ENCODE measurements around the gene PPP2R2C.

Gene PPP2R2C

GRCh38 chr4:6473264-6474052 lies 1.0 kb upstream of the PPP2R2C start:
- H3K9me3 ChIP-seq (ENCODE audit: control insufficient read depth, low read depth, low read length): no peaks in the 10 kb centered on the region
- H3K4me1 ChIP-seq (ENCODE audit: control insufficient read depth, low read depth, low read length): no peaks in the 10 kb centered on the region
- H3K27ac ChIP-seq (ENCODE audit: low read length): no peak overlapping the region
- no peak overlapping the region for H3K9ac ChIP-seq (ENCODE audit: low read length)
- no peak overlapping the region for H3K4me3 ChIP-seq (ENCODE audit: low read length)
- H3K36me3 ChIP-seq (ENCODE audit: control insufficient read depth, low read depth, low read length): no peaks in the 10 kb centered on the region
- H3K27me3 ChIP-seq (ENCODE audit: control insufficient read depth, insufficient read depth, low read length): peaks cover 50% of the 10 kb centered on the region

GRCh38 chr4:6472008-6472386 lies 417 bp downstream of the PPP2R2C start:
- Histone ChIP-seq H3K27me3 (ENCODE audit: control insufficient read depth, insufficient read depth, low read length) (peaks cover 63% of the 10 kb centered on the region), H3K4me1 (ENCODE audit: control insufficient read depth, low read depth, low read length) (no peaks in the 10 kb centered on the region), H3K4me3 (ENCODE audit: low read length) (peak overlapping the region; percentile 33), H3K9ac (ENCODE audit: low read length) (no peak overlapping the region), H3K27ac (ENCODE audit: low read length) (no peak overlapping the region), H3K9me3 (ENCODE audit: control insufficient read depth, low read depth, low read length) (no peaks in the 10 kb centered on the region), H3K36me3 (ENCODE audit: control insufficient read depth, low read depth, low read length) (no peaks in the 10 kb centered on the region)

- Histone ChIP-seq H3K27me3 (ENCODE audit: control insufficient read depth, insufficient read depth, low read length) (peaks cover 63% of the 10 kb centered on the region), H3K36me3 (ENCODE audit: control insufficient read depth, low read depth, low read length) (no peaks in the 10 kb centered on the region), H3K4me3 (ENCODE audit: low read length) (peak overlapping the region; percentile 55), H3K9ac (ENCODE audit: low read length) (no peak overlapping the region), H3K27ac (ENCODE audit: low read length) (no peak overlapping the region), H3K4me1 (ENCODE audit: control insufficient read depth, low read depth, low read length) (no peaks in the 10 kb centered on the region), H3K9me3 (ENCODE audit: control insufficient read depth, low read depth, low read length) (no peaks in the 10 kb centered on the region)
Measured at GRCh38 chr4:6471307-6472007, 957 bp downstream of the PPP2R2C start.

GRCh38 chr4:6470502-6471306 lies 1.7 kb downstream of the PPP2R2C start:
- Histone ChIP-seq H3K27ac (ENCODE audit: low read length) (no peak overlapping the region), H3K9ac (ENCODE audit: low read length) (peak overlapping the region; percentile 13), H3K4me1 (ENCODE audit: control insufficient read depth, low read depth, low read length) (no peaks in the 10 kb centered on the region), H3K36me3 (ENCODE audit: control insufficient read depth, low read depth, low read length) (no peaks in the 10 kb centered on the region), H3K4me3 (ENCODE audit: low read length) (peak overlapping the region; percentile 55), H3K27me3 (ENCODE audit: control insufficient read depth, insufficient read depth, low read length) (peaks cover 63% of the 10 kb centered on the region), H3K9me3 (ENCODE audit: control insufficient read depth, low read depth, low read length) (no peaks in the 10 kb centered on the region)

- H3K4me3 ChIP-seq (ENCODE audit: low read length): peak overlapping the region; percentile 55
- peaks cover 63% of the 10 kb centered on the region for H3K27me3 ChIP-seq (ENCODE audit: control insufficient read depth, insufficient read depth, low read length)
- no peaks in the 10 kb centered on the region for H3K9me3 ChIP-seq (ENCODE audit: control insufficient read depth, low read depth, low read length)
- no peak overlapping the region for H3K27ac ChIP-seq (ENCODE audit: low read length)
- no peaks in the 10 kb centered on the region for H3K36me3 ChIP-seq (ENCODE audit: control insufficient read depth, low read depth, low read length)
- H3K9ac ChIP-seq (ENCODE audit: low read length): no peak overlapping the region
- no peaks in the 10 kb centered on the region for H3K4me1 ChIP-seq (ENCODE audit: control insufficient read depth, low read depth, low read length)
Measured at GRCh38 chr4:6469898-6470501, 2.4 kb downstream of the PPP2R2C start.

- no peaks in the 10 kb centered on the region for H3K4me1 ChIP-seq (ENCODE audit: control insufficient read depth, low read depth, low read length)
- no peaks in the 10 kb centered on the region for H3K9me3 ChIP-seq (ENCODE audit: control insufficient read depth, low read depth, low read length)
- no peaks in the 10 kb centered on the region for H3K36me3 ChIP-seq (ENCODE audit: control insufficient read depth, low read depth, low read length)
- no peak overlapping the region for H3K9ac ChIP-seq (ENCODE audit: low read length)
- peaks cover 63% of the 10 kb centered on the region for H3K27me3 ChIP-seq (ENCODE audit: control insufficient read depth, insufficient read depth, low read length)
- H3K27ac ChIP-seq (ENCODE audit: low read length): no peak overlapping the region
- no peak overlapping the region for H3K4me3 ChIP-seq (ENCODE audit: low read length)
Measured at GRCh38 chr4:6469144-6469543, 3.3 kb downstream of the PPP2R2C start.

GRCh38 chr4:6468376-6468775 lies 4.0 kb downstream of the PPP2R2C start:
- Histone ChIP-seq H3K27me3 (ENCODE audit: control insufficient read depth, insufficient read depth, low read length) (peaks cover 56% of the 10 kb centered on the region), H3K4me1 (ENCODE audit: control insufficient read depth, low read depth, low read length) (no peaks in the 10 kb centered on the region), H3K4me3 (ENCODE audit: low read length) (no peak overlapping the region), H3K36me3 (ENCODE audit: control insufficient read depth, low read depth, low read length) (no peaks in the 10 kb centered on the region), H3K9me3 (ENCODE audit: control insufficient read depth, low read depth, low read length) (no peaks in the 10 kb centered on the region), H3K9ac (ENCODE audit: low read length) (no peak overlapping the region), H3K27ac (ENCODE audit: low read length) (no peak overlapping the region)

- no peaks in the 10 kb centered on the region for H3K36me3 ChIP-seq (ENCODE audit: control insufficient read depth, low read depth, low read length)
- no peak overlapping the region for H3K9ac ChIP-seq (ENCODE audit: low read length)
- no peaks in the 10 kb centered on the region for H3K9me3 ChIP-seq (ENCODE audit: control insufficient read depth, low read depth, low read length)
- no peak overlapping the region for H3K27ac ChIP-seq (ENCODE audit: low read length)
- peaks cover 5% of the 10 kb centered on the region for H3K4me1 ChIP-seq (ENCODE audit: control insufficient read depth, low read depth, low read length)
- no peak overlapping the region for H3K4me3 ChIP-seq (ENCODE audit: low read length)
- peaks cover 48% of the 10 kb centered on the region for H3K27me3 ChIP-seq (ENCODE audit: control insufficient read depth, insufficient read depth, low read length)
Measured at GRCh38 chr4:6467600-6467999, 4.8 kb downstream of the PPP2R2C start.

- peaks cover 47% of the 10 kb centered on the region for H3K27me3 ChIP-seq (ENCODE audit: control insufficient read depth, insufficient read depth, low read length)
- H3K9me3 ChIP-seq (ENCODE audit: control insufficient read depth, low read depth, low read length): no peaks in the 10 kb centered on the region
- no peaks in the 10 kb centered on the region for H3K36me3 ChIP-seq (ENCODE audit: control insufficient read depth, low read depth, low read length)
- no peak overlapping the region for H3K9ac ChIP-seq (ENCODE audit: low read length)
- H3K4me1 ChIP-seq (ENCODE audit: control insufficient read depth, low read depth, low read length): peaks cover 5% of the 10 kb centered on the region
- H3K4me3 ChIP-seq (ENCODE audit: low read length): no peak overlapping the region
- no peak overlapping the region for H3K27ac ChIP-seq (ENCODE audit: low read length)
Measured at GRCh38 chr4:6466756-6467381, 5.5 kb downstream of the PPP2R2C start.

- Histone ChIP-seq H3K9me3 (ENCODE audit: control insufficient read depth, low read depth, low read length) (no peaks in the 10 kb centered on the region), H3K9ac (ENCODE audit: low read length) (no peak overlapping the region), H3K27me3 (ENCODE audit: control insufficient read depth, insufficient read depth, low read length) (peaks cover 39% of the 10 kb centered on the region), H3K4me1 (ENCODE audit: control insufficient read depth, low read depth, low read length) (peaks cover 5% of the 10 kb centered on the region), H3K4me3 (ENCODE audit: low read length) (no peak overlapping the region), H3K27ac (ENCODE audit: low read length) (no peak overlapping the region), H3K36me3 (ENCODE audit: control insufficient read depth, low read depth, low read length) (no peaks in the 10 kb centered on the region)
Measured at GRCh38 chr4:6465955-6466354, 6.5 kb downstream of the PPP2R2C start.

Data from iPS-18a (cell line).